ENCODE measurements around the gene DNAH10.
"Not testable (repeated sequence)": the region's sequence is repeated elsewhere in the genome, so short reads cannot be mapped to it uniquely, and the experiment has no call there.

The DNAH10 gene

GRCh38 chr12:123942911-123943648, 181.0 kb downstream of the DNAH10 start:
- TF ChIP-seq CTCF (IDR thresholded peaks at IDR 0.05; ENCODE audit: borderline replicate concordance, control extremely low read depth, extremely low read depth, insufficient read depth, missing control alignments): no peak
- DNase-seq (ENCODE audit: low spot score): no peak
- in situ Hi-C loops (cut with MboI; ENCODE audit: low sequenced_read_pairs, unreplicated experiment): no loop called here

DNA sequence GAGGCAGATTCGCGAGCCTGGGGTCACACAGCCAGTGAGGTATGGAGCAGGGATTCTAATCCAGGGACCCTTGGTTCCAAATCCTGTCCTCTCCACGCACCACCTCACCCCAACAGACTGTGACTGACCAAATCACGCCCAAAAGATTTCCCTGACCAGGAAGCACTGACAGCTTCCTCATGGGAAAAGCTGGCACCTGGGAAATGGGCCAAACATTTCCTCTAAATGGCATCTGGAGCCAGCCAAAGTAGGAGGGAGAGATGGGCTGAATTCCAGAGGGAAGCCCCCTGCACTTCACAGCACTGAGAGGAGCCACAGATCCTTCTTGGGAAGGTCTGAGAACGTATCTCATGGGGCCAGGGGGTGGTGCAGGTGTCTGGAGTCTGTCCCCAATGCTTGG, 181.7 kb downstream of the DNAH10 start:
- peak; percentile 17 for DNase-seq (ENCODE audit: low spot score)
- TF ChIP-seq CTCF (IDR thresholded peaks at IDR 0.05; ENCODE audit: borderline replicate concordance, control extremely low read depth, extremely low read depth, insufficient read depth, missing control alignments): no peak
- in situ Hi-C loops (cut with MboI; ENCODE audit: low sequenced_read_pairs, unreplicated experiment): no loop called here

DNA sequence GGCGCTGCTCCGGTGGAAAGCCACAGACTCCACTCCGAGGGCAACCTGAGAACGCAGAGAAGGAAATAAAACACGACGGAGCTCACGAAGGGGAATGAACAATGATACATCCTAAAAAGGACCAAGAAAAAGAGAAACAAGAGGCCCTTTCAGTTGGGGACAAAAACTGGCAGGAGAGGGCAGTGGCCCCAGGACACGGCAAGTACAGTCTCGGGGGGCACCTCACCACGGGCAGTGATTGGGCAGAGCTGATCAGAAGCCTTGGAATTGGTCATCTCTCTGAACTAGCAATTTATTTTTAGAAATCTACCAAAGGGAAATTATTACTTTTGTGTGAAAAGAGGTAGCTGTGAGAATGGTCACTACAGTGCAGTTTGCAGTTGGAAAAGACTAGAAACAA, 182.6 kb downstream of the DNAH10 start:
- in situ Hi-C loops (cut with MboI; ENCODE audit: low sequenced_read_pairs, unreplicated experiment): no loop called here
- DNase-seq (ENCODE audit: low spot score): no peak
- TF ChIP-seq CTCF (IDR thresholded peaks at IDR 0.05; ENCODE audit: borderline replicate concordance, control extremely low read depth, extremely low read depth, insufficient read depth, missing control alignments): no peak

DNA sequence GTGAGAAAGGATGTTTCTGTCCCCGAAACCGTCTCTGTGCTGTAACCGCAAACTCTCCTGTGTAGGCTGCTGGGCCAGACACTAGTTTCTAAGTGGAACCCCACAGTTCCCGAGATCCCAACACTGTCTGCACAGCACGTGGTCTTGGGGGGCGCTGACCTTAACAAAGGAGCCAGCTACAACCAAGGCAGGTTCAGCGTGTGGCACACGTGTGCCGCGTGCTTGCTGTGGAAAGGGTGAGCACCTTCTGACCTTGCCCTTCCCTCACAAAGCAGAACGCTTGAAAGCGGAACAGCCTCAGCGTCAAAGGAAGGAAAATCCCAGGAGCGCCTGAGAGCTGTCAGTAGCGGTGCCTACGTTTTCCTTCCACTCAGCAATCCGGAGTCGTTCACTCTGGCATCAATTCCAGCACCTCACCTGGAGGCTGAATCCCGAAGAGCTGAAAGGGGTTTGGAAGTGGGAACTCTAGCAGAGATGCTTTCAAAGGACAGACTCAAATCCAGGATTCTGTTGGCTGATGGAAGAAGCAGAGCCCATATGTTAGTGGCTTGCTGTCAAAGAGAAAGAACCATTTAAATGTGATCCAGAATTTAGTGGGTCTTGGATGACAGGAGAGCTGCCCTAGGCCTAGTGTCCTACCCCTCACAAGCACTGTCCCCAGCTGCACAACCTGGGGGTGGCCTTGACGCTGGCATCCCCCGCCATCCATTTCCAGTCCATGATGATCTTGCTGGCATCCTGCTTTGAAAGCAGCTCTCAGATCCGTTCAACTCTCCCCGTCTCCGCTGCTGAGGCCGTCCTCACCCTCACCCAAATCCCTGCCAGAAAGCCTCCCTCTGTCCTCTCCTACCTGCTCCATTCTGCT, 183.4 kb downstream of the DNAH10 start:
- in situ Hi-C loops (cut with MboI; ENCODE audit: low sequenced_read_pairs, unreplicated experiment): no loop called here

DNA sequence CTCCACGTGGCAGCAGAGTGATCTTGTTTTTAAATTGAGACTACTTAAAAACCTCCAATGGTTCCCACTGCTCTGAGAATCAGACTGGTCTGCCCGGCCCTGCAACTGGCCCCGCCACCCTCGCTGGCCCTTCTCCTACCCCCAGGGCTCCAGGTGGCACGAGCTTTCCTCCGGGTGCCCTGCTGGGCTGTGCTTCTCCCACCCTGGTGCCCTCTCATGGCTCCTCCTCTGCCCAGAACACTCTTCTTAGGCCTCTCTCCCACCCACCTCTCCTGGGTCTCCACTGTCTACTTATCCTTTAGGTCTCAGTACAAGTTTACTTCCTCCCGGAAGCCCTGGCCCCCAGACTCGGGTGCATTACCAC, 184.0 kb downstream of the DNAH10 start:
- in situ Hi-C loops (cut with MboI; ENCODE audit: low sequenced_read_pairs, unreplicated experiment): no loop called here
- no peak for TF ChIP-seq CTCF (IDR thresholded peaks at IDR 0.05; ENCODE audit: borderline replicate concordance, control extremely low read depth, extremely low read depth, insufficient read depth, missing control alignments)
- peak; percentile 20 for DNase-seq (ENCODE audit: low spot score)

More for the DNA sequence above, 183.4 kb downstream of the DNAH10 start:
- TF ChIP-seq CTCF (IDR thresholded peaks at IDR 0.05; ENCODE audit: borderline replicate concordance, control extremely low read depth, extremely low read depth, insufficient read depth, missing control alignments): no peak
- peak; percentile 34 for DNase-seq (ENCODE audit: low spot score)

GRCh38 chr12:123946516-123947505, 184.7 kb downstream of the DNAH10 start:
- DNase-seq (ENCODE audit: low spot score); in situ Hi-C loops (cut with MboI; ENCODE audit: low sequenced_read_pairs, unreplicated experiment): not testable (repeated sequence)

DNA sequence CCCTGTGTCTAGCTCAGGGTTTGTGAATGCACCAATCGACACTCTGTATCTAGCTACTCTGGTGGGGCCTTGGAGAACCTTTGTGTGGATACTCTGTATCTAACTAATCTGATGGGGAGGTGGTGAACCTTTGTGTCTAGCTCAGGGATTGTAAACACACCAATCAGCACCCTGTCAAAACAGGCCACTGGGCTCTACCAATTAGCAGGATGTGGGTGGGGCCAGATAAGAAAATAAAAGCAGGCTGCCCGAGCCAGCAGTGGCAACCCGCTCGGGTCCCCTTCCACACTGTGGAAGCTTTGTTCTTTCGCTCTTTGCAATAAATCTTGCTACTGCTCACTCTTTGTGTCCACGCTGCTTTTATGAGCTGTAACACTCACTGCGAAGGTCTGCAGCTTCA, 185.4 kb downstream of the DNAH10 start:
- in situ Hi-C loops (cut with MboI; ENCODE audit: low sequenced_read_pairs, unreplicated experiment); DNase-seq (ENCODE audit: low spot score): not testable (repeated sequence)

Data from GM13976 (cell line).